Lower leg skin (tissue), 4 donors: ENCODE data around the gene ANKRD13B. TPM values are rescaled to one million over a fixed set of nuclear protein-coding genes. Genes with fewer than 3 reads are reported as not detected.

Source experiments
- DNase-seq, 2 donors: peaks; one replicate each; pipeline ENCODE4 v3.0.0-alpha.2; 2019; ENCODE audit warnings: low spot score in 2 of 2
- H3K4me3 ChIP-seq: fragments of 200-600 bp; sonication (generic); 2 replicates; pipeline ENCODE4 v1.5.1; 2017; ENCODE audit warnings: mild to moderate bottlenecking, low read depth; ENCODE audit not compliant: poor library complexity, severe bottlenecking
- CTCF ChIP-seq, 3 donors: fragments of 450-650 bp; IDR thresholded peaks; one replicate each; pipeline ENCODE4 v1.5.1; 2016; ENCODE audit warnings: antibody characterized with exemption in 3 of 3, mild to moderate bottlenecking in 3 of 3, moderate library complexity in 2 of 3
- POLR2A ChIP-seq, 2 donors: fragments of 450-650 bp; IDR thresholded peaks; one replicate each; pipeline ENCODE4 v1.6.1; 2016 to 2017; ENCODE audit warnings: antibody characterized with exemption in 2 of 2, mild to moderate bottlenecking in 1 of 2, moderate library complexity in 1 of 2
- WGBS, 2 donors: methylation state at CpG; one replicate each; pipeline ENCODE4 v1.1.5; 2018; 5-methylcytosine and 5-hydroxymethylcytosine counted together
- intact Hi-C: fragments of 100-400 bp; cut with DNase I; formaldehyde crosslinking; loops from one replicate; pipeline ENCODE4 v1.15.0; 2023; ENCODE audit warnings: low total_unique reads
- total RNA-seq, 4 donors: library from RNA; depleted of rRNA; stranded (reverse); fragments of >200 nt; gene quantifications; one replicate each; pipeline ENCODE4 v1.1.0, GENCODE V29; 2016

Gene ANKRD13B
- total RNA-seq, 4 donors from 2014 or later = 8.1 to 18.8 (median 11.7) TPM

GRCh38 chr17:29595107-29595942, 2.4 kb downstream of the ANKRD13B start:
- WGBS, 2 donors = 72 to 80% methylated on average over 7 of the region's 7 CpGs
- intact Hi-C loops = no loop called here
- peak in 1 of 2 donors; percentile 12 for DNase-seq

GRCh38 chr17:29595943-29596774, 3.2 kb downstream of the ANKRD13B start:
- H3K4me3 ChIP-seq = no peak overlapping the region
- intact Hi-C loops = no loop called here
- peak in 1 of 2 donors; percentile 12 for DNase-seq
- no peak for TF ChIP-seq CTCF (IDR thresholded peaks at IDR 0.05)
- TF ChIP-seq POLR2A (IDR thresholded peaks at IDR 0.05) = no peak
- 78 to 79% methylated on average over 12 of the region's 12 CpGs for whole genome bisulfite sequencing, 2 donors

More at GRCh38 chr17:29595107-29595942, 2.4 kb downstream of the ANKRD13B start:
- no peak for TF ChIP-seq POLR2A (IDR thresholded peaks at IDR 0.05)
- TF ChIP-seq CTCF (IDR thresholded peaks at IDR 0.05) = no peak
- no peak overlapping the region for H3K4me3 ChIP-seq

DNA sequence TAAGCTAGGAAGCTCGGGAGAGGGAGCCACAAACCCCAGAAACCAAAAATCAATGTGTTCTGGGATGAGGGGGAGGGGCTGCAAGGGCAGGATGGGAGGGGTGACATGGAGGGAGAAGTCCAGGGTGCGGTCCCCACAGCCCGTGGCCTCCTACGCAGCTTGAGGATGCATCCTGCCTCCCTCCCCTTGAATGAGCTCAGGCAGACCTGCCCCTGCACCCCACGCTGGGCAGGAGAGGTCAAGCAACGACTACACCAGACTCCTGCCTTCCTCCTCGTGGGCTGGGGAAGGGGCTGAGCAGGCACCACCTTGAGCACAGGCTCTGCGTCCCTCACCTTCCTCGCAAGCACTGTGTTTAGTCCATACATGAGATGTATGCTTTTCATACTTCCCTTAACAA, 3.9 kb downstream of the ANKRD13B start:
- WGBS, 2 donors = 60 to 71% methylated on average over 9 of the region's 9 CpGs
- no peak overlapping the region for H3K4me3 ChIP-seq
- intact Hi-C loops = no loop called here
- no peak for TF ChIP-seq POLR2A (IDR thresholded peaks at IDR 0.05)
- no peak for TF ChIP-seq CTCF (IDR thresholded peaks at IDR 0.05)
- peak in 1 of 2 donors; percentile 11 for DNase-seq

GRCh38 chr17:29597361-29598172, 4.6 kb downstream of the ANKRD13B start:
- WGBS, 2 donors = 61 to 70% methylated on average over 9 to 13 of the region's 13 CpGs
- intact Hi-C loops = no loop called here
- DNase-seq = no peak
- TF ChIP-seq CTCF (IDR thresholded peaks at IDR 0.05) = no peak
- no peak for TF ChIP-seq POLR2A (IDR thresholded peaks at IDR 0.05)
- no peak overlapping the region for H3K4me3 ChIP-seq

GRCh38 chr17:29603109-29603674, 10.3 kb downstream of the ANKRD13B start:
- intact Hi-C loops = no loop called here
- no peak overlapping the region for H3K4me3 ChIP-seq
- no peak for DNase-seq
- TF ChIP-seq CTCF (IDR thresholded peaks at IDR 0.05) (no peak), POLR2A (IDR thresholded peaks at IDR 0.05) (no peak)
- WGBS, 2 donors = 85% methylated on average over 6 of the region's 6 CpGs
